GM13976 (cell line): ENCODE data around the gene FBXO3.
"Not testable (repeated sequence)": the region's sequence is repeated elsewhere in the genome, so short reads cannot be mapped to it uniquely, and the experiment has no call there.

Source experiments
- DNase-seq: peaks from one replicate; pipeline ENCODE4 v3.0.0; 2012; ENCODE audit warnings: low spot score
- in situ Hi-C: fragments of 300-500 bp; cut with MboI; formaldehyde crosslinking; loops from one replicate; pipeline ENCODE4 v1.12.0; 2022; ENCODE audit warnings: low sequenced_read_pairs, mixed read lengths, inconsistent platforms; ENCODE audit not compliant: unreplicated experiment
- TF ChIP-seq, protein P1 (sequence below): IDR thresholded peaks from 2 replicates; pipeline ENCODE4 v1.5.1; 2012; ENCODE audit warnings: borderline replicate concordance, mild to moderate bottlenecking; ENCODE audit not compliant: insufficient read depth; ENCODE audit errors: extremely low read depth, missing control alignments, control extremely low read depth

The FBXO3 gene

DNA sequence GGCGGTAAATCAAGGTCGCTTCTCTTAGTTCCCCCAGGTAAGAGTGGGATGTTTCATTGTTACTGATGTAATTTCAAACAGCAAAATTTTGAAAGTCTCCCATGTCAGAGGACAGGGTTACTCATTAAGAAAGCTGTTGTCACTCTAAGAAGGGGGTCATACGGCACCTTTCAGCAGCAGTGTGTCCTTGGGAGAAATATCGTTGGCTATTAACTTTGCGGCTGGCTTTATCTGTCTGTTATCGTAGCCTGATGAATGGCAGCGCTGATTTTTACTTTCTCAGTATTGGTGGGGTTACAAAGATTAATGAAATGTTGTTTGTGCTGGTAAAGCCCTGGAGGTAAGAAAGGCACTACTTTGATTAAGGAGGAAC lies 27.5 kb upstream of the FBXO3 start:
- in situ Hi-C loops, result no loop called here
- no peak for DNase-seq
- TF ChIP-seq, protein P1, sequence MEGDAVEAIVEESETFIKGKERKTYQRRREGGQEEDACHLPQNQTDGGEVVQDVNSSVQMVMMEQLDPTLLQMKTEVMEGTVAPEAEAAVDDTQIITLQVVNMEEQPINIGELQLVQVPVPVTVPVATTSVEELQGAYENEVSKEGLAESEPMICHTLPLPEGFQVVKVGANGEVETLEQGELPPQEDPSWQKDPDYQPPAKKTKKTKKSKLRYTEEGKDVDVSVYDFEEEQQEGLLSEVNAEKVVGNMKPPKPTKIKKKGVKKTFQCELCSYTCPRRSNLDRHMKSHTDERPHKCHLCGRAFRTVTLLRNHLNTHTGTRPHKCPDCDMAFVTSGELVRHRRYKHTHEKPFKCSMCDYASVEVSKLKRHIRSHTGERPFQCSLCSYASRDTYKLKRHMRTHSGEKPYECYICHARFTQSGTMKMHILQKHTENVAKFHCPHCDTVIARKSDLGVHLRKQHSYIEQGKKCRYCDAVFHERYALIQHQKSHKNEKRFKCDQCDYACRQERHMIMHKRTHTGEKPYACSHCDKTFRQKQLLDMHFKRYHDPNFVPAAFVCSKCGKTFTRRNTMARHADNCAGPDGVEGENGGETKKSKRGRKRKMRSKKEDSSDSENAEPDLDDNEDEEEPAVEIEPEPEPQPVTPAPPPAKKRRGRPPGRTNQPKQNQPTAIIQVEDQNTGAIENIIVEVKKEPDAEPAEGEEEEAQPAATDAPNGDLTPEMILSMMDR, result no peak

DNA sequence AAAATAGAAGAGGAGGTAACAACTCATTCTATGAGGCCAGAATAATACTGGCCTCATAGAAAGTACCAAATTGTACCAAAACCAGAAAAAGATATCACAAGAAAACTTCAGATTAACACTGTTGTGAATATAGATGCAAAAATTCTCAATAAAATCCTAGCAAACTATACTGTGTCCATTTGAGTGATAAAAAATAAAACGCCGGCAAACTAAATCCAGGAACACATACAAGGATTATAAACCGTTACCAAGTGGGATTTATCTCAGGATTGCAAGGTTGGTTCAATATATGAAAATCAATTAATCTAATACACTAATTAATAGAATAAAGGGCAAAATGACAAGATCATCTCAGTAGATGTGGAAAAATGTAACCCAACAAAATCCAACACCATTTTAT lies 23.6 kb upstream of the FBXO3 start:
- TF ChIP-seq, protein P1, result no peak
- in situ Hi-C loops, result no loop called here
- no peak for DNase-seq

DNA sequence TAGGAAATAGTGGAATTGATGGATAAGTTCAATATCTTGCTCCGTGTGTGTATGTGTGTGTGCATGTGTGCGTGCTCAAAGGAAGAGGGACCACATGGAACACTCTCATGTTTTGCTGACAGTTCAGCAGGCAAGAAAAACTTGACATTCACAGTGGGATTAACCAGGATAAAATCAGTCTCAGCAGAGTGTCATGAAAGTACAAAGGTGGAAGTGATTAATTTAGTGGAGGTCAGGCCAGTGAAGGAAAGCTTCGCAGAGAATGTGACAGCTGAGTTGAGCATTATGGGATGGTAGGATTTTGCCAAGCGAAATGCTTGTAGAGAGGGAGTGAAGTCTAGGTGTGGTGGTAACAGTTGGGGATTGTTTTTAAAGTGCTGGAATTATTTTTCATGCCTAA lies 15.7 kb upstream of the FBXO3 start:
- in situ Hi-C loops, result no loop called here
- no peak for DNase-seq
- TF ChIP-seq, protein P1, result no peak

DNA sequence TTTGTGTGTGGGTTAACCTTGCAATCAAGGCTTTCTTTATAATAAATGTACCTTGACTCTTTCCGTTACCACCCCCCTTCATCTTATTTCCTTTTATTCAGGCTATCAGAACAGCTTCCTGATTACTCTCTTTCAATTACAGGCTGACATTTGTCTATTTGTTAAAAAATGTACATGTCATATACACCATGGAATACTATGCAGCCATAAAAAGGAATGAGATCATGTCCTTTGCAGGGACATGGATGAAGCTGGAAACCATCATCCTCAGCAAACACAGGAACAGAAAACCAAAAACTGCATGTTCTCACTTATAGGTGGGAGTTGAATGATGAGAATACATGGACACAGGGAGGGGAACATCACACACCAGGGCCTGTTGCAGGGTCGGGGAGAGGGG lies 13.8 kb upstream of the FBXO3 start:
- DNase-seq, in situ Hi-C loops: not testable (repeated sequence)

DNA sequence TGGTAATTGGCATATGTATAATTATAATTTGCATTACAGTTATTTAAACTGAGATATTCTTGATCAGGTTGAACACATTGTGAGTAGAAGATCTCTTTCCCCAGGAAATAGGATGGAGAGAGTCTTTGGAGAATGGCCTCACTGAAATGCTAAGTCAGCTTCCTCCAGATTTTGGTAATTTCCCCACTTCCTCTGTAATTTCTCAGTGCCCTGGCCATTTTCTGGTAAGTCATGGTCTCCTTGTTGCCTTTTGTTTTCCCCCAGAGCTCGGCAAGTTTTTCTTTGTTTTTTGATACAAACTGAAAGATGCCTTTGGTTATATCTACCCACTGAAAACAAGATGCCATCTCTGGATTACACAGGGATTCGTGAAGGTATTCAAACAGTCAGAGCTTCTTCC lies 12.8 kb upstream of the FBXO3 start:
- in situ Hi-C loops, result no loop called here

DNA sequence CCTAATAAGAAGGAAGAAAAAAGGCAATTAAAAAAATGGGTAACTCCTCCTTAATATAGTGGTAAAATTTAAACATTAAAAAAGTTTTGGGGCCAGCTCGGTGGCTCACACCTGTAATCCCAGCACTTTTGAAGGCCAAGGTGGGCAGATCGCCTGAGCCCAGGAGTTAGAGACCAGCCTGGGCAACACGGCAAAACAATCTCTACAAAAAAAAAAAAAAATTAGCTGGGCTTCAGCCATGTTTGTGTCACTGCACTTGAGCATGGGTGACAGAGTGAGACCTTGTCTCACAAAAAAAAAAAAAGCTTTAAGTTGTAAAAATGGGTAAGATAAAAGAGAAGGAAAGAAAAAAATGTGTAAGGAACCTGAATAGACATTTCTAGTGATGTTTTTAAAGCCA lies 11.3 kb upstream of the FBXO3 start:
- in situ Hi-C loops, result no loop called here

More for the DNA sequence above, 12.8 kb upstream of the FBXO3 start:
- DNase-seq, result no peak
- TF ChIP-seq, protein P1, result no peak

GRCh38 chr11:33779849-33780528 lies 5.7 kb upstream of the FBXO3 start:
- in situ Hi-C loops, result no loop called here
- no peak for DNase-seq
- TF ChIP-seq, protein P1, result no peak

More for the DNA sequence above, 11.3 kb upstream of the FBXO3 start:
- DNase-seq, result no peak
- TF ChIP-seq, protein P1, result no peak
